MG63 (cell line): Measurements from ENCODE around the gene ZNF462. TPM values are rescaled to one million over a fixed set of nuclear protein-coding genes. Genes with fewer than 3 reads are reported as not detected.

Experiments used
- DNase-seq: peaks from one replicate; pipeline ENCODE4 v3.0.0-alpha.2; 2020
- H3K27me3 ChIP-seq: fragments of 250-450 bp; sonication (Bioruptor Pico); 2 replicates; pipeline ENCODE4 v1.5.1; 2020; ENCODE audit warnings: mild to moderate bottlenecking, moderate library complexity
- H3K36me3 ChIP-seq: fragments of 250-450 bp; sonication (Bioruptor Pico); 2 replicates; pipeline ENCODE4 v1.5.1; 2020; ENCODE audit warnings: mild to moderate bottlenecking, moderate library complexity
- H3K4me3 ChIP-seq: fragments of 250-450 bp; sonication (Bioruptor Pico); 2 replicates; pipeline ENCODE4 v1.5.1; 2020; ENCODE audit warnings: mild to moderate bottlenecking, moderate library complexity
- H3K9me3 ChIP-seq: fragments of 250-450 bp; sonication (Bioruptor Pico); 2 replicates; pipeline ENCODE4 v1.5.1; 2020; ENCODE audit warnings: mild to moderate bottlenecking, moderate library complexity
- total RNA-seq: library from RNA; depleted of rRNA; stranded (reverse); fragments of >200 nt; shearing (Covaris generic); gene quantifications from 2 replicates; pipeline ENCODE4 v1.2.3, GENCODE V29; 2014; ENCODE audit warnings: low replicate concordance

Gene ZNF462
- total RNA-seq, 1 experiment from 2014 or later: 6.8 TPM

DNA sequence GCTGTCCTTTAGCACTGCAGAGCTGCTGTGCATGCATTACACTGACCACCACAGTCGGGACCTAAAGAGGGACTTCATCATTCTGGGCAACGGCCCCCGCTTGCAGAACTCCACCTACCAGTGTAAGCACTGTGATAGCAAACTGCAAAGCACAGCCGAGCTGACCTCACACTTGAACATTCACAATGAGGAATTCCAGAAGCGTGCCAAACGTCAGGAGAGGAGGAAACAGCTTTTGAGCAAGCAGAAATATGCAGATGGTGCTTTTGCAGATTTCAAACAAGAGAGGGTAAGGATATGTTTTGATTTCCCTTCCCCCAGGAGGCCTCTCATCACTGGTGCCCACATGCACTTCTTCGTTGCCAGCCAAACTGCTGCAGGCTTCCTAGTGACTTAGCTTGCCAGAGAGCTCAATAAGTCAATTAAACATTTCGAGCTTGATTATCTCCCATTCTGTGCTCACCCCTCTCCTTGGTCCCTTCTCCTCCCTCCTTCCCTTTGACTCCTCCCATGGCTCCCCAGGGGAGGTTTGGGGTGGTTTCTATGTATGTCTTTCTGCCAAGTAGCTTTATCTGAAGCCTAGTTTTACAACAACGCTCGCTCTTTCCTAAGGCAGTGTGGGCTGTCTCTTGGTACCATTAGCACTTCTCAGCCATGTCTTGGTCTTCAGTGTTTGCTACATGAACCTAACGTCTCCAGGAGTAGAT is 66.7 kb downstream of the ZNF462 start:
- no peak overlapping the region for H3K4me3 ChIP-seq
- H3K36me3 ChIP-seq: peaks cover 4% of the 10 kb centered on the region
- no peaks in the 10 kb centered on the region for H3K9me3 ChIP-seq
- no peaks in the 10 kb centered on the region for H3K27me3 ChIP-seq
- DNase-seq: no peak

DNA sequence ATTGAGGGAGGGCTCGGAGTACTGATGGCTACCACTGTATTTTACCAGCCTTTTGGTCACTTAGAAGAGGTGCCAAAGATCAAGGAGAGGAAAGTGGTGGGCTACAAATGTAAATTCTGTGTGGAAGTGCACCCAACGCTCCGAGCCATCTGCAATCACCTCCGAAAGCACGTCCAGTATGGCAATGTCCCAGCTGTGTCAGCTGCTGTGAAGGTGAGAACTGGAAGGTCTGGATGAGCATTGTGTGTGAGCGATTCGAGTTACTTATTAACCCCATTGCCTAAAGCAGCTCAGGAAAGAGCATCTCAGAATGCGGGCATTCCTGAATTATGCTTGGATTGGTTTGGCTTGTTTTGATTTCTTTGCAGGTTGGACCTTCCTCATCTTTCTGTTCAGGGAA is 67.5 kb downstream of the ZNF462 start:
- Histone ChIP-seq H3K27me3 (no peaks in the 10 kb centered on the region), H3K9me3 (no peaks in the 10 kb centered on the region), H3K36me3 (no peaks in the 10 kb centered on the region; the same call in none of the 2 replicates), H3K4me3 (no peak overlapping the region)
- DNase-seq: no peak

DNA sequence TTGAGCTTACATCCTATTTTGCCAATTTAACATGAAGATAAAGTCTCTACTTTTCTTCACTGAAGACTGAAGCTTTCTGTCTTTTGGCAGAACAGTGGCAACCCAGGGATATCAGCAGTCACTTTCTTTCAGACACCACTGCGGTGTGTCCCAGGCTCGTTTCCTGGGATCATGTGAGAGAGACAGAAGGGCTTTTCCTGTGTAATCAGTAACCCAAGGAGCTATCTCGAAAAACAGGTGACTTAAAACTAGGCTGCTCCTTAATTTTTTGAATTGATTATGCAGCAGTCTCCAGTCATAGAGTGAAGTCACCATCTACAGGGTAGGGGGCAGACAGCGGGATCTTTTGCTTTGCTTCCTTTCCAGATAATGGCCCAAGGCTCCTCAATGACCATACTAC is 68.5 kb downstream of the ZNF462 start:
- no peak overlapping the region for H3K4me3 ChIP-seq
- no peaks in the 10 kb centered on the region; the same call in 1 of the 2 replicates for H3K36me3 ChIP-seq
- DNase-seq: no peak
- no peaks in the 10 kb centered on the region for H3K9me3 ChIP-seq
- no peaks in the 10 kb centered on the region for H3K27me3 ChIP-seq

DNA sequence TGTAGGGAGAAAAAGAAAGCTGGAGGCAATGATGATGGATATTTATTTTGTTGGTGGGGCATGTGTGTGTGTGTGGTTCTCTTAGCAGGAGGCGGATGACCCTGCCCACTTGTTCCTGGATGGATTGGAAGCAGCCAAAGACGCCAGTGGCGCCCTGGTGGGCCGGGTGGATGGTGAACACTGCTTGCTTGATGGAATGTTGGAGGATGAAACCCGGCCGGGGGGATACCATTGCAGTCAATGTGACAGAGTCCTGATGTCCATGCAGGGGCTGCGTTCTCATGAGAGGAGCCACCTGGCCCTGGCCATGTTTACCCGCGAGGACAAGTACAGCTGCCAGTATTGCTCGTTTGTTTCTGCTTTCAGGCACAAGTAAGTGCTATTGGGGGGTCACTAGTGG is 69.2 kb downstream of the ZNF462 start:
- no peak for DNase-seq
- Histone ChIP-seq H3K9me3 (no peaks in the 10 kb centered on the region), H3K36me3 (peaks cover 2% of the 10 kb centered on the region; the same call in 1 of the 2 replicates), H3K4me3 (no peak overlapping the region), H3K27me3 (no peaks in the 10 kb centered on the region)

DNA sequence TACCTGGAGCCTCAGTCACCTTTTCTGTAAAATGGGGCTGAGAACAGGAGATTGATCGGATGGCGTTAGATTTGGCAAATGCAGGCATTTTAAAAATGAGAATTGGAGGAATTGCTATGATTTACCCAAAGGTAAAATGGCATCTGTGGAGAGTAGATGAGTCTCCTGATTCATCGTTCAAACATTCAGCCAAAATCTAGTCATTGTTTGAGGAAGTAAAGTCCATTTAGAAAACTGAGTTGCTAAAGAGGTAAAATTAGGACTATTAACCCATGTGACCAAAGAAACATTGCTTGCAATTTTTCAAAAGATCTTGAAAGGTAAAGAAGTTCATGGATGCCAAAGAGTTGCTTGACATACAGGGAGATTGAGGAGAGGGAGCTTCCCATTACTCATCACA is 69.7 kb downstream of the ZNF462 start:
- H3K36me3 ChIP-seq: peaks cover 2% of the 10 kb centered on the region; the same call in 1 of the 2 replicates
- no peaks in the 10 kb centered on the region for H3K9me3 ChIP-seq
- DNase-seq: no peak
- H3K27me3 ChIP-seq: no peaks in the 10 kb centered on the region
- no peak overlapping the region for H3K4me3 ChIP-seq

DNA sequence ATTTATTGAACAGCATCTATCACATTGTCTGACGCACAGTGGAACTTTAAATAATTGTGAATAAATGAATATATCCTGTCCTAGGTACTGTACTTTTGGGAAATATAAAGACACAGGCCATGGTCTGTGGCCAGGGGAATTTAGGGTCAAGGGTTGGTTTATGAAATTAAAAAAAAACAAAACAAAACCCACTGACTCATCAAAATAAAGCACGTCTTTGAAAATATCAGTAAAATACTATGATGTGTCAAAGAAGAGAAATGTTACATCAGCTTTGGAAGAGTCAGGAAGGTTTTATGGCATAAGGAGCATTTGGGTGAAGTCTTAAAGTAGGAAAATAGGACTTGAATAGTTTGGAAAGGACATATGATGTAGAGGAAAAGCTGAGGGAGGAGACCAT is 70.5 kb downstream of the ZNF462 start:
- H3K4me3 ChIP-seq: no peak overlapping the region
- no peaks in the 10 kb centered on the region for H3K9me3 ChIP-seq
- peaks cover 2% of the 10 kb centered on the region; the same call in 1 of the 2 replicates for H3K36me3 ChIP-seq
- no peak for DNase-seq
- no peaks in the 10 kb centered on the region for H3K27me3 ChIP-seq

DNA sequence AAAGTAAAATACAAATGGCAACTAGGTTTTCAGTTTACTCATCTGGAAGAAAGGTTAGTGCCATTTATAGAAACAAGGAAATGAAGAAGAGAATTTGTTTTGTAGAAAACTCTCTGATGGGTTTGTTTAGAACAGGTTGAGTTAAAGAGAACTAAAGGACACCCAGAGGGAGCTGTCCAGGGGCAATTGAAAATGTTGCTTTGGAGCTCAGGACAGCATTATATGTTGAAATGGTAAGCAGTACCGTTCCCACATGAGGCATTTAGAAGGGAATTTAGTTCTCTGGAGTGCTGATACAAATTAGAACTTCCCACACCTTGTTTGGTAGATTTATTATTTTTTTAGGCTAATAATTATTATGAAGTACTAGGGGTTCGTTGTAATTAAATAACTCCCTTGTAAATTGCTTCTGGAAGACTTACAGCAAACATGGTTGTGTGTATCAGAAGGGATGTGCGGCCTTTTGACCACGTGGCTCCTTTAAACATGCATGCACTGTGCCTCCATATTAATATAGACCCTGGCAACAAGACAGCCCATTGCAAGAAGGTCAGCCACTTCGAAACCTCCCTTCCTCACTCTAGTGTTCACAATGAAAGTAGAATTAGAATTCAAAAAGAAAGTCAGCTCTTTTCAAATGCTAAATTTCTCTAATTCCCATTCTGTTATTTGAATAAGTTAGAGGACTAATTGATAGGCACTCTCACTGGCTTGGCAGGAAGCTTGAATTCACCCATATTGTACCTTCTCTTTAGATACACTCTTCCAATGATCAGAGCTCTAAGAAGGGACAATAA is 71.7 kb downstream of the ZNF462 start:
- H3K4me3 ChIP-seq: no peak overlapping the region
- peaks cover 2% of the 10 kb centered on the region; the same call in 1 of the 2 replicates for H3K36me3 ChIP-seq
- no peaks in the 10 kb centered on the region for H3K27me3 ChIP-seq
- DNase-seq: no peak
- H3K9me3 ChIP-seq: no peaks in the 10 kb centered on the region

DNA sequence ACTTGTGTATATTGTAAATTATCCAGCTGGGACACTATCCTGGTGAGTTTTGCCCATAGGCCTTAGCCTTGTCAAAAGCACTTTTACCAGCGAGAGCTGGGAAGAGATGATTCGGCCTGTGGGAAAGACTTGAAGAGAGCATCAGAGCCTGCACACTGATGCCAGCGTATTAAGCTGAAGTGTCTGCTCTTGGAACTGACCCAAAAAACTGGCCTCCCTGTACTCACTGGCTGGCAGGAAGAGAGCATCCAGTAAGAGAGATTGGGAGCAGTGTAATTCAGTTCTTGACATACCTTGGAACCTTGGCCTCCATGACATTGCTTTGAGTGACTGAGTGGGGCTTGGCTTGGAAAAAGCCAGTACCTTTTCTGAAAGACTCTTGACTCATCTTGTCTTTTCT is 73.7 kb downstream of the ZNF462 start:
- H3K36me3 ChIP-seq: peaks cover 2% of the 10 kb centered on the region; the same call in 1 of the 2 replicates
- no peak for DNase-seq
- H3K27me3 ChIP-seq: no peaks in the 10 kb centered on the region
- no peaks in the 10 kb centered on the region for H3K9me3 ChIP-seq
- H3K4me3 ChIP-seq: no peak overlapping the region

DNA sequence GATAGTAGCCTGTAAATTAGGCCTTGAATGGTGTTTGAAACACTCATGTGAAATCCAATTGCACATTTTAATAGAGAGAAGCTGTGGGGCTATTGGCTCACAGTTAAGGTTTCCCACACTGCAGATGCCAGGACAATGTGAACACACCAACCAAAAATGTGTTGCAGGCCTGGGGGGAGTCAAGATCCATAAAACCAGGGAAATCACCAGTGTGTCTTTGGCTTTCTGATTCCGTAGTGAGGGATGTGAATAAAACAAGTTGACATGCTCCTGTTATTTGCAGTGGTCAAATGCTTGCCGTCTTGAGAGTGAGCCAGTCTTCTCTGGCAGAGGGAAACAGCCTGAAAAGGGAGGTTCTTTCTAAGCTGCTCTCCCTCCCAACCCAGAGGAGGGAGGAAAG is 79.0 kb downstream of the ZNF462 start:
- no peak for DNase-seq
- Histone ChIP-seq H3K27me3 (no peaks in the 10 kb centered on the region), H3K4me3 (no peak overlapping the region), H3K36me3 (0 out of 2 replicates have a peak, but pooled peaks cover 2% of the 10 kb centered on the region), H3K9me3 (no peaks in the 10 kb centered on the region)

DNA sequence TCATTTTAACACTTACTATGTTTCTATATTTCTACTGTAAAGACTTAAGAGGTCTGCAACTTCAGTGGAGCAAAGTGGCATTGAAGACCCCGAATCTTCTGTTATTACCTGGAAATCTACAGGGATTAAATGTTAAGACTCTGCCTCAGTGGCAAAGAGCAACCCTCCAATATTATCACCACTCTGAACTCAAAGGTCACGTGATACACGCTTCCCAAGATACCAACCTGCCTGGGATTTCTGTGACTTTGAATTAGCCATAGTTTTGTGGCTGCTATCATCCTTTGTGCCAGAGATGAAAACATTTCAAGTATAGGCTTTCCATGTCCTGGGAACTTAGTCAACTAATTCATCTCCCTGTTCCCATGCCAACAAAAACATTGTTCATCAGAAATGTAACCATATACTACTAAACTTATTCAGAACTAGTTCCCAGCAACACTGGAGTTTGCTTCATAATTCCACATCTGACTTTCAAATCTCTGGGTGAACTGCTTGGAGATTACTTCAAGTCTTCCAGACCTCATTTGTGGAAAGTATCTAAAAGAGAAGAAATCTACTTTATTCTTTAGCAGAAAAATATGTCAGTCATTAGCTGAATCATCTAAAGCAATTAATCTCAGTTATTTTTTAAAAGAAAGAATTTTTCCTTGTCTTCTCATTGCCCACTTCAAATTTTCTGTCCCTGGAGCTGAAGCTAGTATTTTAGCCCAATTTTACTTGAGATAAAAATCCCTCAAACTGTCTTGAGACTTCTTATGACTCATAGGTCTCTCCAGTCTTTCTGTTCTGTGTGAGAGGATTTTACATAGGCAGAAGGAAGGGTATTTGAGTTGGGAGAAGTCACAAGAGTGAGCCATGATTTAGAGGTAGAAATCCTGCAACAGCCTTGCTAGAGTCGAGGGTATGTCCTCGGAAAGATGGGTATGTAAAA is 83.0 kb downstream of the ZNF462 start:
- Histone ChIP-seq H3K27me3 (no peaks in the 10 kb centered on the region), H3K4me3 (no peak overlapping the region), H3K9me3 (no peaks in the 10 kb centered on the region), H3K36me3 (no peaks in the 10 kb centered on the region)
- DNase-seq: no peak

DNA sequence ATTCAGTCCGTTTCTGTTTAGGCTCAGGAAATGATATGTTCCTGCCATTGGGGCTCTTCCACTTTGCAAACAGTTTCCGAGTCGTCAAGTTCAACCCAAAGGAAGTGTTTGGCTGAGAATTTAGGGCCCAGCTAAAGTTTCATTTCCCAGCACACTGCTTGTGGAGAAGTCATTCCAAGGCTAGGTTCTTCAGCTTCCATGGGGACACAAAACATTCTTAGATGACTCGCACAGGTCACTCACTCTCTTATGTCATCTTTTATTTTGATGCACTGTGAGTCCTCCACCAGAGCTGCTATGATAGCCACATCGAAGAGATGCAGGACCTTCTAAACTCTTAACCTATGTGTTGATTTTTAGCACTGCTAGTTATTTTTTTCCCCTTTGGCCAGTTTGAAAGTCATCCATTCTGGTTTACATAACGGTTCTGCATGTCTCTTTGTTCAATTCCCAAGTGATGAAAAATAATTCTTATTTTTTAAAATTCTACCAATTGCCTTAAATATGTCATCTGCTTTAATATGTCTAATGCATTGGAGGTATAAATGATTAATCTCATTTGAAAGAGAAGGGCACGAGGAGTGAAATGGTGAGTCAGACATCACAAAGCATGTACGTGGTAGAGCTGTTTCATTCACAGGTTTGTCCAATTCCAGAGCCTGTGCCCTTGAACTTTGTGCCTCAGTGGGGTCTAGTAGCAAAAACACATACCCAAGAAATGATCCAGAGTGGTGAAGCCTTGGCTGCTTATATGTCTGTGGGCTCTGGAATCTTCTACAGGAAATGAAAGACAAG is 84.3 kb downstream of the ZNF462 start:
- H3K36me3 ChIP-seq: no peaks in the 10 kb centered on the region
- no peak overlapping the region for H3K4me3 ChIP-seq
- no peaks in the 10 kb centered on the region for H3K27me3 ChIP-seq
- no peak for DNase-seq
- no peaks in the 10 kb centered on the region for H3K9me3 ChIP-seq

DNA sequence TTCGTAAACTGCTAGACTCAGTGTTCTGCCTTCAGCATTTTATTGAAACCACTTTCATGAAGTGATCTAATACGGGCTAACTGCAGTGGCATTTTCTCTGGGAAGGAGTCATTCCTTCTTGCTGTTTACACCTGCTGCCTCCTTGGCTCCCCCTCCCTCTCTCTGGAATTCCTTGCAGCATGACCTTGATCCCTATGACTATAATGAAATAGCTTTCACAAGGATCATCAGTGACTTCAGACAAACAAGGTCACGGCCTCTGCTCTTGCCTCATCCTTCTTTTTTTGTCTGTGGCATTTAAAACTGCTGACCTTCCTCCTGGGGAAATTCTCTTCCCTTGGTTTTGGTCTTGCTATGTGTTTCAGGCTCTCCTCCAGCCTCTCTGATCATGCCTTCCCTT is 90.2 kb downstream of the ZNF462 start:
- Histone ChIP-seq H3K4me3 (no peak overlapping the region), H3K36me3 (no peaks in the 10 kb centered on the region), H3K27me3 (no peaks in the 10 kb centered on the region), H3K9me3 (no peaks in the 10 kb centered on the region)
- peak; percentile 40 for DNase-seq

DNA sequence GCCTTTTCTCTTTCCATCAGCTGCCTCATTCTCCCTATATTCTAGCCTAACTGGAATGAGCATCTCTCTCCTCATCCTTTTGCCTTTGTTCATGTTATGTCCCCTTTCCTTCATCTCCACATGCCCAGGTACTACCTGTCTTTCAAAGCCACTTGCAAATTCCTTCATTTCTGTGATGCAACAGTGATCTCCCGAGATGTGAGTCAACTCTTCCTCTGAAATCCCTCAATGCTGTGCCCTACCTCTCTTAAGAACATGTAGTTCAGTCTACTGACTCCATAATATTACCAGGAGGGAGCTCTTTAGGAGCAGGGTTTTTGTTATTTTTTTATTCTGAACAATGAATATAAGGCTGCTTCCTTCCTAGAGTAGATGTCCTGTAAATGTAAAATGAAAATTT is 91.6 kb downstream of the ZNF462 start:
- DNase-seq: no peak
- Histone ChIP-seq H3K9me3 (no peaks in the 10 kb centered on the region), H3K36me3 (no peaks in the 10 kb centered on the region), H3K27me3 (no peaks in the 10 kb centered on the region), H3K4me3 (no peak overlapping the region)

DNA sequence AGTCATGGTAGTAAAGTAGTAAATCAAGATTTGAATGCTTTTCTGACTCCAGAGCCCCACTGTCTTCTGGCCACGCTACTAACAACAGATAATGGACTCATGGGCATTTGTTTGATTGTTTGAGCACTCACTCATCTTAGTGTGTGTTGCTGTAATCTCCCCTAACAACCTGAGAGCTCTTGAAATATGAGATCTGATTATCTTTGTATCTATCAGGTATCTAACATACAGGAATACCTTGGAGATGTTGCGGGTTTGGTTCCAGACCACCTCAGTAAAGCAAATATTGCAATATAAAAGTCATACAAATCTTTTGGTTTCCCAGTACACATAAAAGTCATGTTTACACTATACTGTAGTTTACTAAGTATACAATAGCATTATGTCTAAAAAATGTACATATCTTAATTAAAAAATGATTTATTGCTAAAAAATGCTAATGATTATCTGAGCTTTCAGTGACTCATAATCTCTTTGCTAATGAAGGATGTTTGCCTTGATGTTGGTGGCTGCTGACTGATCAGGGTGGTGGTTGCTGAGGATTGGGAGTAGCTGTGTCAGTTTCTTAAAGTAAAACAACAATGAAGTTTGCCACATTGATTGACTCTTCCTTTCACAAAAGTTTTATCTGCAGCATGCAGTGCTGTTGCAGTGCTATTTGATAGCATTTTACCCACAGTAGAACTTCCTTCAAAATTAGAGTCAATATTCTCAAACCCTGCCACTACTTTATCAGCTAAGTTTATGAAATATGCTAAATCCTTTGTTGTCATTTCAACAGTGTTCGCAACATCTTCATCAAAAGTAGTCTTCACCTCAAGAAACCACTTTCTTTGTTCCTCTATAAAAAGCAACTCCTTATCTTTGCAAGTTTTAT is 92.2 kb downstream of the ZNF462 start:
- Histone ChIP-seq H3K36me3 (no peaks in the 10 kb centered on the region), H3K9me3 (no peaks in the 10 kb centered on the region), H3K4me3 (no peak overlapping the region), H3K27me3 (no peaks in the 10 kb centered on the region)
- DNase-seq: no peak

DNA sequence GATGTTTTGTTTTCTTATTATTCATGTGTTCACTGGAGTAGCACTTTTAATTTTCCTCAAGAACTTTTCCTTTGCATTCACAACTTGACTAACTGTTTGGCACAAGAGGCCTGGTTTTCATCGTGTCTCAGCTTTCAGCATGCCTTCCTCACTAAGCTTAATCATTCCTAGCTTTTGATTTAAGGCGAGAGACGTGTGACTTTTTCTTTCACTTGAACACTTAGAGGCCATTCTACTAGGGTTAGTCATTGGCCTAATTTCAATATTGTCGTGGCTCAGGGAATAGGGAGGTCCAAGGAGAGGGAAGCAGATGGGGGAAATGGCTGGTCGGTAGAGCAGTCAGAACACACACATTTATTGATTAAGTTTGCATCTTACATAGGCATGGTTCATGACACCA is 94.0 kb downstream of the ZNF462 start:
- Histone ChIP-seq H3K4me3 (no peak overlapping the region), H3K36me3 (peaks cover 4% of the 10 kb centered on the region; the same call in 1 of the 2 replicates), H3K27me3 (no peaks in the 10 kb centered on the region), H3K9me3 (peaks cover 2% of the 10 kb centered on the region)
- DNase-seq: peak; percentile 18
